Upper lobe of left lung (tissue), 6 donors: ENCODE results near the gene FMNL2. TPM values are rescaled to one million over a fixed set of nuclear protein-coding genes. Genes with fewer than 3 reads are reported as not detected.

Experiments used
- ATAC-seq, 2 donors: fragments of 200-7000 bp; cut with Tn5 transposase; one replicate each; pipeline ENCODE4 v1.9.1; 2022; ENCODE audit warnings: mild to moderate bottlenecking in 2 of 2, moderate library complexity in 2 of 2; ENCODE audit not compliant: low FRiP score in 2 of 2
- DNase-seq, 2 donors: peaks; one replicate each; pipeline ENCODE4 v3.0.0-alpha.2; 2019 to 2020
- H3K27ac ChIP-seq, 4 donors: fragments of 200-600 bp; sonication (generic); one replicate each; pipeline ENCODE4 v1.5.1; 2016 to 2019
- H3K27me3 ChIP-seq, 4 donors: fragments of 200-600 bp; sonication (generic); one replicate each; pipeline ENCODE4 v1.5.1; 2017 to 2019
- H3K36me3 ChIP-seq, 4 donors: fragments of 200-600 bp; sonication (generic); one replicate each; pipeline ENCODE4 v1.5.1; 2016 to 2019
- H3K4me1 ChIP-seq, 4 donors: fragments of 200-600 bp; sonication (generic); one replicate each; pipeline ENCODE4 v1.5.1; 2018 to 2019
- H3K4me3 ChIP-seq, 4 donors: fragments of 200-600 bp; sonication (generic); one replicate each; pipeline ENCODE4 v1.5.1; 2017 to 2019; ENCODE audit warnings: mild to moderate bottlenecking in 2 of 4, moderate library complexity in 1 of 4
- H3K9me3 ChIP-seq, 4 donors: fragments of 200-600 bp; sonication (generic); one replicate each; pipeline ENCODE4 v1.5.1; 2018 to 2019
- EP300 ChIP-seq, 4 donors: sonication (generic); formaldehyde crosslinking; IDR thresholded peaks; one replicate each; pipeline ENCODE4 v1.5.1; 2017; ENCODE audit warnings: antibody characterized with exemption in 4 of 4, control low read depth in 2 of 4
- POLR2A ChIP-seq, 4 donors: fragments of 450-650 bp; IDR thresholded peaks; one replicate each; pipeline ENCODE4 v1.5.1; 2016 to 2017; ENCODE audit warnings: antibody characterized with exemption in 4 of 4, mild to moderate bottlenecking in 2 of 4
- POLR2AphosphoS5 ChIP-seq, 2 donors: sonication (generic); formaldehyde crosslinking; IDR thresholded peaks; one replicate each; pipeline ENCODE4 v1.5.1; 2017; ENCODE audit warnings: antibody characterized with exemption in 2 of 2
- WGBS, 2 donors: methylation state at CpG; one replicate each; pipeline ENCODE4 v1.1.5; 2017 to 2018; 5-methylcytosine and 5-hydroxymethylcytosine counted together
- total RNA-seq, 6 donors: library from RNA; depleted of rRNA in 4 of 6; stranded (reverse); fragments of >200 nt in 4 of 6; gene quantifications; one replicate each; pipeline versions ENCODE4 v1.1.0 to v1.2.1, GENCODE V29; 2016 to 2021
- TF ChIP-seq, protein P1 (sequence below), 6 experiments: fragments of 450-650 bp in 4 of 6; fragments of 200-600 bp in 2 of 6; sonication (generic) in 2 of 6; IDR thresholded peaks; one replicate each; pipeline ENCODE4 v1.5.1; 2016 to 2019; ENCODE audit warnings: antibody characterized with exemption in 6 of 6
- donor health status: DM: no; HTN: no; CAD: no; lungs with moderate emphysema.
- donor health status: DM: no; HTN: yes; CAD: no; lungs with severe emphysema.

FMNL2 gene
- total RNA-seq, 6 donors from 2014 or later: 49.9 to 160 (median 66.9) TPM

DNA sequence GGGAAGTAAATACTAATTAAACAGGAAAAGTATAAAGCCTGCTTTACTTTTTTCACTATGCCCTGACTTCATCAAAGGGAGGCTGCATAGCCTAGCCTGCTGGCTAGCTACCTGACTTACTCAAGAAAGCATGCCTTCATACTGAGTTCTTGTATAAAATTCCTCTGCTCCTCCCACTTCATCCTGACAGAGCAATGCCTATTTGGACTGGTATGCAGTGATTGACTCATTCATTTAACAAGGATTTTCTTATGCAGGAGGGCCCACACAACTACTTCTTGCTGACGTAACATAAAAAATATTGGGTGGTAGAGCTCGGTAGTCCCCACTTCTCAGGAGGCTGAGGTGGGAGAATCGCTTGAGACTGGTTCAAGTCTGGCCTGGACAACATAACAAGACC is 311.8 kb downstream of the FMNL2 start:
- Histone ChIP-seq H3K9me3 (no peaks in the 10 kb centered on the region), H3K27me3 (no peaks in the 10 kb centered on the region), H3K36me3 (peaks cover 5 to 43% (median 14%) of the 10 kb centered on the region in 4 donors), H3K4me1 (peaks cover 7 to 21% (median 12%) of the 10 kb centered on the region in 4 donors), H3K27ac (peak overlapping the region in 1 of 4 donors; percentile 42), H3K4me3 (no peak overlapping the region)
- DNase-seq (no peak), ATAC-seq (peak; percentile 34 to 56)
- TF ChIP-seq, protein P1, sequence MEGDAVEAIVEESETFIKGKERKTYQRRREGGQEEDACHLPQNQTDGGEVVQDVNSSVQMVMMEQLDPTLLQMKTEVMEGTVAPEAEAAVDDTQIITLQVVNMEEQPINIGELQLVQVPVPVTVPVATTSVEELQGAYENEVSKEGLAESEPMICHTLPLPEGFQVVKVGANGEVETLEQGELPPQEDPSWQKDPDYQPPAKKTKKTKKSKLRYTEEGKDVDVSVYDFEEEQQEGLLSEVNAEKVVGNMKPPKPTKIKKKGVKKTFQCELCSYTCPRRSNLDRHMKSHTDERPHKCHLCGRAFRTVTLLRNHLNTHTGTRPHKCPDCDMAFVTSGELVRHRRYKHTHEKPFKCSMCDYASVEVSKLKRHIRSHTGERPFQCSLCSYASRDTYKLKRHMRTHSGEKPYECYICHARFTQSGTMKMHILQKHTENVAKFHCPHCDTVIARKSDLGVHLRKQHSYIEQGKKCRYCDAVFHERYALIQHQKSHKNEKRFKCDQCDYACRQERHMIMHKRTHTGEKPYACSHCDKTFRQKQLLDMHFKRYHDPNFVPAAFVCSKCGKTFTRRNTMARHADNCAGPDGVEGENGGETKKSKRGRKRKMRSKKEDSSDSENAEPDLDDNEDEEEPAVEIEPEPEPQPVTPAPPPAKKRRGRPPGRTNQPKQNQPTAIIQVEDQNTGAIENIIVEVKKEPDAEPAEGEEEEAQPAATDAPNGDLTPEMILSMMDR (IDR thresholded peaks at IDR 0.05): no peak
- no peak for TF ChIP-seq POLR2A (IDR thresholded peaks at IDR 0.05)
- no peak for TF ChIP-seq POLR2AphosphoS5 (IDR thresholded peaks at IDR 0.05)
- TF ChIP-seq EP300 (IDR thresholded peaks at IDR 0.05): no peak
- WGBS, 2 donors: 75 to 78% methylated on average over 3 of the region's 3 CpGs

DNA sequence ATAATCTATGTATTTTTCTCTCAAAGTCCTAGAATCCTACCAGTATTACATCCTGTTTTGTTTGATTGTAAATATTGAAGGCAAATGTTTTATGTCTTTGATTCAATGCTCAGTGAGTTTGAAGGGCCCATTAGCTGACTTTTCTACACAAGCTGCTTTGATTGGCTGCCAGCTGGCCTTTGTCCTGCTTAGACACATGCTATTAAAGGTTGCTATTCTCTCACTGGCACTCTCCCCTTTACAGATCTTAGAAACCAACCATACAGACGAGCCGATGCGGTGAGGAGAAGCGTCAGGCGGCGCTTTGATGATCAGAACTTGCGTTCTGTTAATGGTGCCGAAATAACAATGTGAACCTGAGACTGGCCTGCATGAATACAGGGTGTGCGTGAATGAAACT is 312.6 kb downstream of the FMNL2 start:
- Histone ChIP-seq H3K36me3 (peaks cover 5 to 38% (median 11%) of the 10 kb centered on the region in 4 donors), H3K4me3 (no peak overlapping the region), H3K9me3 (no peaks in the 10 kb centered on the region), H3K4me1 (peaks cover 7 to 21% (median 12%) of the 10 kb centered on the region in 4 donors), H3K27me3 (no peaks in the 10 kb centered on the region), H3K27ac (peak overlapping the region in 1 of 4 donors; percentile 13)
- WGBS, 2 donors: 54 to 58% methylated on average over 9 of the region's 9 CpGs
- peak in 1 of 2 donors; percentile 41 for ATAC-seq
- peak in 1 of 2 donors; percentile 56 for DNase-seq
- TF ChIP-seq, protein P1 (IDR thresholded peaks at IDR 0.05): no peak
- TF ChIP-seq POLR2AphosphoS5 (IDR thresholded peaks at IDR 0.05) (no peak), EP300 (IDR thresholded peaks at IDR 0.05) (no peak), POLR2A (IDR thresholded peaks at IDR 0.05) (no peak)

DNA sequence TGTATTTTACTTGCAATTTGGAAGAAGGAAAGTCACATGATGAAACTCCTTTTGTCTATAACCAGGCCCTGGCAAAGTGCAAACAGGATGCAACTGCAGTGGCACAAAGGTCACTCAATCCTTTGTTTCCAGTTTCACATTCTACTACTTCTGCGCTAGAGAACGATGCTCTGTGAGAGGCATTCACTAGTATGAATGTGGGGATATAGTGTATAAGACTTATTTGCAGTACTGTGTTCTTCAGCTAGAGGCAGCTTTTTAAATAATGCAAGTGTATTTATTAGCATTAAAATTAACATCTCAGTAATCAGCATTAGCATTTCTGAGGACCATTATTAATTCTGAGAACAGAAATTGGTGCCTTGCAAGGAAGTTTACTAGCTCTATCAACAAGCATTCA is 313.4 kb downstream of the FMNL2 start:
- ATAC-seq: no peak
- no peak for TF ChIP-seq POLR2A (IDR thresholded peaks at IDR 0.05)
- no peak for TF ChIP-seq EP300 (IDR thresholded peaks at IDR 0.05)
- TF ChIP-seq, protein P1 (IDR thresholded peaks at IDR 0.05): no peak
- TF ChIP-seq POLR2AphosphoS5 (IDR thresholded peaks at IDR 0.05): no peak
- no peaks in the 10 kb centered on the region for H3K9me3 ChIP-seq
- WGBS, 2 donors: 21 to 31% methylated on average over 2 of the region's 2 CpGs
- no peaks in the 10 kb centered on the region for H3K27me3 ChIP-seq
- H3K27ac ChIP-seq: peak overlapping the region in 1 of 4 donors; percentile 13
- no peak overlapping the region for H3K4me3 ChIP-seq
- H3K4me1 ChIP-seq: peaks cover 7 to 21% (median 12%) of the 10 kb centered on the region in 4 donors
- H3K36me3 ChIP-seq: peaks cover 3 to 31% (median 7%) of the 10 kb centered on the region in 4 donors
- DNase-seq: no peak

DNA sequence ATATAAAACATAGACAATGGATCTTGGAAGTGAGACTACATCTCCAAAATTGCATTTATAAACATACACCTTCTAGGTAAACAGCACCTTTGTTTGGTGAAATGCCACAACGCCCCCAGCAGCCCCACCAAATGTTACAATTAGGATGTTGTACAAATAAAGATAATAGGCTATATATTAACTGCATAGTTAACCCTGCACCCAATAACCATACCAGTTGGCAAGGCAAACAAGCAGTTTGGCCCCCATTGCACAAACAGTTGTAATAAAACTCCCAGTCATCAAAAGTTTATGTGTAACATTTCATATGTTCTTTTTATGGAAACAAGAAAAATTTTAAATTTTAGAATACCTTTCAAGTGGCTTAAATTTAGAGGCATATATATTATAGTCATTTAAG is 315.0 kb downstream of the FMNL2 start:
- ATAC-seq: no peak
- no peak overlapping the region for H3K4me3 ChIP-seq
- H3K9me3 ChIP-seq: no peaks in the 10 kb centered on the region
- H3K36me3 ChIP-seq: peaks cover 0 to 22% (median 7%) of the 10 kb centered on the region in 4 donors
- no peaks in the 10 kb centered on the region for H3K27me3 ChIP-seq
- TF ChIP-seq, protein P1 (IDR thresholded peaks at IDR 0.05): no peak
- TF ChIP-seq POLR2AphosphoS5 (IDR thresholded peaks at IDR 0.05): no peak
- no peak for TF ChIP-seq EP300 (IDR thresholded peaks at IDR 0.05)
- TF ChIP-seq POLR2A (IDR thresholded peaks at IDR 0.05): no peak
- DNase-seq: no peak
- WGBS, 2 donors: 71 to 76% methylated on average over 1 of the region's 1 CpG
- peaks cover 7 to 21% (median 12%) of the 10 kb centered on the region in 4 donors for H3K4me1 ChIP-seq
- no peak overlapping the region for H3K27ac ChIP-seq

DNA sequence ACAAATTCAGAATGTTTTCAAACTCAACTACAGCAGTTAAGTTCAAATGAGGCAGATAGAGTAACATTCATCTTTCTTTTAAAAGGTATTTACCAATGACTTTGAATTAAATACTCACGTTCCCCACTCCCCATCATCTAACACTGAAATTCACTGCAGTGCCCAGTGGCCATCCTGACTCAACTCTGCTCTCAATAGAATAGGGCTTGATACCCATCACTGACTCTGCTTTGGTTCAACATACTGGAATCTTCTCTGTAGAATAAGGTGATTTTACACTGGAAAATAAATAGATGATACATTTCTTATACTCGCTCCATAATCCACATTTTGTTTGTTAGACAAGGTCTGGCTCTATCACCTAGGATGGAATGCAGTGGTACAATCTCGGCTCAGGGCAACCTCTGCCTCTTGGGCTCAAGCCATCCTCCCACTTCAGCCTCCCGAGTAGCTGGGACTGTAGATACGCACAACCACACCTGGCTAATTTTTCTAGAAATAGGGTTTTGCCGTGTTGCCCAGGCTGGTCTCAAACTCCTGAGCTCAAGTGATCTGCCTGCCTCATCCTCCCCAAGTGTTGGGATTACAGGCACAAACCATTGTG is 315.9 kb downstream of the FMNL2 start:
- H3K4me1 ChIP-seq: peaks cover 7 to 21% (median 12%) of the 10 kb centered on the region in 4 donors
- H3K36me3 ChIP-seq: peaks cover 0 to 23% (median 4%) of the 10 kb centered on the region in 4 donors
- TF ChIP-seq EP300 (IDR thresholded peaks at IDR 0.05): no peak
- TF ChIP-seq, protein P1 (IDR thresholded peaks at IDR 0.05): no peak
- TF ChIP-seq POLR2AphosphoS5 (IDR thresholded peaks at IDR 0.05): no peak
- TF ChIP-seq POLR2A (IDR thresholded peaks at IDR 0.05): no peak
- H3K4me3 ChIP-seq: no peak overlapping the region
- H3K9me3 ChIP-seq: no peaks in the 10 kb centered on the region
- H3K27ac ChIP-seq: no peak overlapping the region
- H3K27me3 ChIP-seq: no peaks in the 10 kb centered on the region
- WGBS, 2 donors: 93 to 95% methylated on average over 6 of the region's 6 CpGs
- DNase-seq (no peak), ATAC-seq (no peak)
